HG02678 (cell line): Measurements from ENCODE around the gene LPCAT3.
"Not testable (repeated sequence)": the region's sequence is repeated elsewhere in the genome, so short reads cannot be mapped to it uniquely, and the experiment has no call there.

Source experiments
- ATAC-seq: cut with Tn5 transposase; IDR thresholded peaks from one replicate; pipeline ENCODE4 v1.9.1; 2021; ENCODE audit warnings: mild to moderate bottlenecking, moderate library complexity; ENCODE audit not compliant: unreplicated experiment

Gene LPCAT3

DNA sequence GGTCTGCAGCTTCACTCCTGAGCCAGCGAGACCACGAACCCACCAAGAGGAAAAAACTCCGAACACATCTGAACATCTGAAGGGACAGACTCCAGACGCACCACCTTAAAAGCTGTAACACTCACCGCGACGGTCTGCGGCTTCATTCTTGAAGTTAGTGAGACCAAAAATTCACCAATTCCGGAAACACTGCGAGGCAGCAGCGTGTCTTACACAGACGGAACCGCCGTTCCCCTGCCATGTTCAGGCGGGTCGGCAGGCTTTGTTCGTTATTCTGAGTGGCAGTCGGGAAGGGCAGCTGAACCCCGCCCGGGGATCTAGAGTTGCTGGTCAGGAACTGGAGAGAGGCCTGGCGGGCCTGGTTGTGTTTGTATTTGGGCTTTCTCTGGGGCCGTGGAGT is 20.3 kb upstream of the LPCAT3 start:
- ATAC-seq = no peak

DNA sequence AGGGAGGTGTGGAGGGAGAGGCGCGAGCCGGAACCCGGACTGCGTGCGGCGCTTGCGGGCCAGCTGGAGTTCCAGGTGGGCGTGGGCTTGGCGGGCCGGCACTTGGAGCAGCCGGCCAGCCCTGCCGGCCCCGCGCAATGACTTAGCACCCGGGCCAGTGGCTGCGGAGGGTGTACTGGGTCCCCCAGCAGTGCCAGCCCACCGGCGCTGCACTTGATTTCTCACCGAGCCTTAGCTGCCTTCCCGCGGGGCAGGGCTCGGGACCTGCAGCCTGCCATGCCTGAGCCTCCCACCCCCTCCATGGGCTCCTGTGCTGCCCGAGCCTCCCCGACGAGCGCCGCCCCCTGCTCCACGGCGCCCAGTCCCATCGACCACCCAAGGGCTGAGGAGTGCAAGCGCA is 19.1 kb upstream of the LPCAT3 start:
- not testable (repeated sequence) for ATAC-seq

DNA sequence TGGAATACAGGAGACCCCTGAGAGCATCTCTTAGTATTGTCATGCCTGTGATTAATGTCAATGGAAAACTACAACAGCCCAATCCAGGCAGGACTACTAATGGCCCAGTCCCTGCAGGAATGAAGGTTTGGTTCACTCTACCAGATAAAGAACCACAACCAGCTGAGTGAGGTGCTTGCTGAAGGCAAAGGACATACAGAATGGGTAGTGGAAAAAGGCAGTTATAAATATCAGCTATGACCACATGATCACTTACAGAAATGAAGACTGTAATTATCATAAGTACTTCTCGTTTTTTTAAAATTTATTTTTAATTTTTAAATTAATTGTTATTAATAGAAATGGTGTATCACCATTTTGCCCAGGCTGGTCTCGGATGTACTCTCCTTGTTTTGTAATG is 17.2 kb upstream of the LPCAT3 start:
- no peak for ATAC-seq

DNA sequence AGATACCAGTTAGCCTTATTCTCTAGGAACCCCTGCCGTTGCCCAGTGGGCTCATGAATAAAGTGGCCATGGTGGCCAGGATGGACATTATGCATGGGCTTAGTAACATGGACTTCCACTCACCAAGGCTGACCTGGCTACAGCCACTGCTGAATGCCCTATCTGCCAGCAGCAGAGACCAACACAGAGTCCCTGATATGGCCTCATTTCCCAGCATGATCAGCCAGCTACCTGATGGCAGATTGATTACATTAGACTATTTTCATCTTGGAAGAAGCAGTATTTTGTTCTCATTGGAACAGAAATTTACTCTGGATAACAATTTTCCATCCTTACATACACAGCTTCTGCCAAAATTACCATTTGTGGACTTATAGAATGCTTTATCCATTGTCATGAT is 16.2 kb upstream of the LPCAT3 start:
- ATAC-seq = no peak

DNA sequence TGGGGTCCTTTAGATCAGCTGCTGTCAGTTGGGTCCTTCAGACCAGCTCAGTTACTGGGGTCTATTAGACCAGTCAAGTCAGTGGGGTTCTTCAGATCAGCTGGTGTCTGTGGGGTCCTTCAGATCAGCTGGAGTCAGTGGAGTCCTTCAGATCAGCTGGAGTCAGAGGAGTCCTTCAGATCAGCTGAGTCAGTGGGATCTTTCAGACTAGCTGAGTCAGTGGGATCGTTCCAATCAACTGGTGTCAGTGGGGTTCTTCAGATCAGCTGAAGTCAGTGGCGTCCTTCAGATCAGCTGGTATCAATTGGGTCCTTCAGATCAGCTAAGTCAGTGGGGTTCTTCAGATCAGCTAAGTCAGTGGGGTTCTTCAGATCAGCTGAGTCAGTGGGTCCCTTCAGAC is 14.7 kb upstream of the LPCAT3 start:
- no peak for ATAC-seq

DNA sequence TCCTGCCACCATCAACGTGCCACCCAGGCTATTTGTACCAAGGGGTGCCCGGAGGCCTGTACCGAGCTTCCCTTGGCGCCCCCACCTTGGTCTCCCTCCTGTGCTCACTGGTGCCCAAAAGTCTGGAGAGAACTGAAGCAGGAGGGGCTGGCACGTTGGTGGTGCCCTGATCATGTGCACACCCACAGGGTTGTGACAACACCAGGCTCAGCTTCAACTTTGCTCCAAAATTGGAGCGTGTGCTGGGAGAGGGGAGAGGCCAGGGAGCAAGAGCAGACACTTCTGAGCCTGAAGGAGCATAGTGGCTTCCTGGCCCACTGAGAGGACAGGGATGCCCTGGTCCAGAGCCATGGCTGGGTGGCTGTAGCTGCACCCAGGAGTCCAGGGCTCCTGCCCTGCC is 13.0 kb upstream of the LPCAT3 start:
- ATAC-seq = no peak

DNA sequence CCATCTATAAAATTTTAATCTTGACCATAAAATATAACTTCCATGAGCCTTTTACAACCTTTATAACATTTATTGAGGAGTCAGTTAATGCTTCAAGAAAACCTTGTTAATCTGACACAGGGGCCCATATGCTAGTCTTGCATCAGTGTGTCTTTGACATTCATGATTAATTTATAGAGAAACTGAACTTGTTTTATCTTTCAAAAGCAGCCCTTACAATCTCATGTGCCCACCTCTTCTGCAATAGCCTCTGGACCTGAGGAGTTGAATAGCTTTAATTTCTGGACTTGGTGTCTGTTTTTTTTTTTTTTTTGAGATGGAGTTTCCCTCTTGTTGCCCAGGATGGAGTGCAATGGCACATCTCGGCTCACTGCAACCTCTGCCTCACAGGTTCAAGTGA is 8.6 kb upstream of the LPCAT3 start:
- no peak for ATAC-seq

DNA sequence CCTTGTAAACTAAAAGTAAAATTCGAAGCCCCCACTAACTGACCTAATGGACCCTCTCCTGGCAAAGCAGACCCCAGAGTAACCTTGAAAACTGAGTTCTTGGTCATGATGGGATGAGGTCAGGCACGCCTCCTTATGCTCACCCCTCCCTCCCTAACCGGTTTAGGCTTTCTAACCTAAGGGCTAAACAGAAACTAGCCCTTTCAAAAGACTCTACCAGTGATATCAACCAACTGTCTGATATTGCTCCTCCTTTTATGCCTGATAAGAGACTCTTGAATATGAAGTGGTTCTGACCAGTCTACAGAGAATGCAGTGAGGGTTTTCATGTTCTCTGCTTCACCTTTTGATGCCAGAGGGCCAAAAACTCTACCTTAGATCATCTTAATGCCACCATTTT is 4.8 kb upstream of the LPCAT3 start:
- ATAC-seq = no peak

DNA sequence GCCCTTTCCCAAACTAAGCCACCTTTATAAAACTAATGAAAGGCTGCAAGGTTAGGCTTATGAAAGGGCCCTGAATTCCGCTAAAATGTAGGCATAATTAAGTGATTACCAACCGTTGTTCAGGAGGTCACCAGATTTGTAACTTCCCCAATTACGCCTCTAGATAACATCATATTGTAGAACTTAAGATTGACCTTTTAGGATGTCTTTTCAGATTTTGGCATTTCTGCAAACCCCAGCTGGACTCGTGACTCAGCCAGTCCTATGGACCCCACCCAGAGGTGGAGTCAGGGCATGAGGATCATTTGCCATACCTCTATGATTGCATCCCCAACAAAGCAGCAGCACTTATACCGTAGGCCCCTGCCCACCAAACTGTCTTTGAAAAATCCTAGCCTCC is 3.7 kb upstream of the LPCAT3 start:
- ATAC-seq = no peak

DNA sequence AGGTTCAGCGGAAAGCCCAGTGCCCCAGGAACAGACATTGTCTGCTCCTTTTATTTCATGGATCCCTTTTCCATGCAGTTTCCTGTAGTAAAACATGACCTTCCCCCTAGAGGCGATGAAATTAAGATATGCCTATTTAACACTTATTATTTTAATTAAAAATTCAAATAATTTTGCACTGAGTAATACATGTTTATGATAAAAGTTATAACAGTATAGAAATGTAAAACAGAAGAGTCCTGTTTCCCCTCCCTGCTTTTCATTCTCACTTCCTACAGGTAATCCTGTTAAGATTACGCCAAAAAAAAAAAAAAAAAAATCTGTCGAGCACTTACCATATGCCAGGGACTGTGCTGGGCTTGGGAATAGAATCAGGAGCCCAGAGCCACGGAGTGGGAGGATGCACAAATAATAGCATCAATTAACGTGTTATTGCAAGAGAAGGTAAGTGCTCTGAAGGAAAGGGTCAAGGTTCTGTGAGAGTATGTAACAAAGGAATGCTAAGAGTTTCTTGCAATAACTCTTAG is 830 bp upstream of the LPCAT3 start:
- no peak for ATAC-seq

DNA sequence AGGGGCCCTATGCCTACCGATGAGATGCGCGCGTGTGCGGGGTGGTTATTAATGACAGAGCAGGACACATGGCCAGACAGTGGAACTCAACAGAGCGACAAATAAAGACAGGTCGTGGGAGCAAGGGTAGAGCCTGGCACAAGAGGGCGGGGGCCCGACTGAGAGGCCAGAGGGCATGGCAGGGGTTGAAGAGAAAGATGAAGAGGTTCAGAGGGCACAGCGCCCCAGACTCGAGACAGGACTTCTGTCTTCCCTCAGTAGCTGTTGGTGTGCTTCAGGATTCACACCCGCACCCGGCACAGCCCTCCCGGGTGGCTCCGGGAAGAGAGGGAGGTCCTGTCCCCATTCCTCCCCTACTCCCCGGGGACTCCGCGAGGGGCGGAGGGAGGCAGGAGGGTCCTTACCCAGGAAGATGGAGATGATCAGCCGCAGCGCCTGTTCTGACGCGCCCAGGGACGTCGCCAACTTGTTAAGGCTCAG is 366 bp downstream of the LPCAT3 start:
- peak; percentile 22 for ATAC-seq

DNA sequence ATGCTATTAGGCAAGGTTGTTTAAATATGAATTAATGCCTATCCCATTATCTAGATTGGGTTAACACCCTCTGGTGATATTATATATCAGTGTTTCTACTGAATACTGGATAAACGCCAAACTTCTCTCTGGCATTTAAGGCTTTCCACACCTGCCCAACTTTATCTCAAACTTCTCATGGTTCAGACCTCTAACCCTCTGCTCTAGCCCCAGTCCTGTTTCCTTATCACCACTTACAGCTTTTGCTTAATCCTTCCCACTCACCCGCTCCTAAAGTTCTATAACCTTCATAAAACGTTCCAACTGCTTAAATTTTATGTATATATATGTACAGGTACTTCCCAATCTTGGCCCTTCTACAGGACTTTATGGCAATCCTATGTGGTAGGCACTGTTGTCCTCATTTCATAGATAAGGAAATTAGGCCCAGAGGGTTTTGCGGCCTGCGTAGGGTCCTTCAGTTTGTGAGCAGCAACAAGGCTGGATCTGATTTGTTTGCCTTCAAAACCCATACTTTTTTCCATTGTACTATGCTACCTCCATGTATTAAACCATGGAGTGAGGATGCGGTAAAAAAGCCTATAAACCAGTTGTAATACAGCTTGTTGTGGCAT is 1.2 kb downstream of the LPCAT3 start:
- no peak for ATAC-seq

DNA sequence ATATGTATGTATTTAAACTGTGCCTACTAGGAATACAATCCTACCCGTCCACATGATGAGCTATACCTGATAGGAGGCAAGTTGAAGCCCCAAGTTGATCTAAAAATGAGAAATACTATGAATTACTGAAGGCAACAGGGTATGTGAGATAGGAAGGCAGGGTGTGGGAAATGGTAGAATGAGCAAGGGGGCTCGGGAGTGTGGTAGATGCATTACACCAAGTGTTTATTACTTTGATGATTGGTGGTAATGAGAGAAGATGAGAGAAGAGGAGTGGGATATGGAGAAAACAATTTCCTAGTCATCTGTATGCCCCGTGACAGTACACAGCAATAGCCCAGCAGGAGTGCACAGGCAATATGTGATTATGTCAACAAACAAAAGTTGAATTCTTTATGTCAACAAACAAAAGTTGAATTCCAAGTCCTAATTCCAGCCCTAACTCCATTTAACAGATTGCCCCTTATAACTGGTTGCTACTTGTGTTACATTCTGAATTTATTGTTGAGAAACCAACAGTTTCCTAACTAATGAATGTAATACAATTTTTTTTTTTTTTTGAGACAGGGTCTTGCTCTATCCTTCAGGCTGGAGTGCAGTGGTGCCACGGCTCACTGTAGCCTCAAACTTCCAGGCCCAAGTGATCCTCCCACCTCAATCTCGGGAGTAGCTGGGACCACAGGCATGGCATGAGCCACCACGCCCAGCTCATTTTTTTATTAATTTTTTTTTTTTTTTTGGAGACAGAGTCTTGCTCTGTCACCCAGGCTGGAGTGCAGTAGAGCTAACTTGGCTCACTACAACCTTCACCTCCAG is 2.5 kb downstream of the LPCAT3 start:
- no peak for ATAC-seq

DNA sequence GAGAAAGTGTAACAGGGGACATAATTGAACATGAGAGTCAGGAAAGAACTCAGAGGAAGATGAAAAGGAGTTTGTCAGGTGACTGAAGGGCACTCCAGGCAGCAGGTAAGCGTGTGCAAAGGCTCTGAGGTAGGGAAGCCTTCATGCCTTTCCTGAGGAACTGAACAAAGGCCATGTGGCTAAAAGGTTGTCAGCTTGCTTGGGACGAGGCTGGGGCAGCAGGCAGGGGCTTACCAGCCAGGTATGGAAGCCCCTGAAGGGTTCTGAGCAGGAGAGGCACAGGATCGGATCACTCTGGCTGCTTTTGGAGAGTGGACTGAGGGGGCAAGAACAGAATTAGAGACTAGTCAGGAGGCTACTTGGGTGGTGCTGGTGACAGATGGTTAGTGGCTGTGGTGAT is 5.2 kb downstream of the LPCAT3 start:
- ATAC-seq = no peak

DNA sequence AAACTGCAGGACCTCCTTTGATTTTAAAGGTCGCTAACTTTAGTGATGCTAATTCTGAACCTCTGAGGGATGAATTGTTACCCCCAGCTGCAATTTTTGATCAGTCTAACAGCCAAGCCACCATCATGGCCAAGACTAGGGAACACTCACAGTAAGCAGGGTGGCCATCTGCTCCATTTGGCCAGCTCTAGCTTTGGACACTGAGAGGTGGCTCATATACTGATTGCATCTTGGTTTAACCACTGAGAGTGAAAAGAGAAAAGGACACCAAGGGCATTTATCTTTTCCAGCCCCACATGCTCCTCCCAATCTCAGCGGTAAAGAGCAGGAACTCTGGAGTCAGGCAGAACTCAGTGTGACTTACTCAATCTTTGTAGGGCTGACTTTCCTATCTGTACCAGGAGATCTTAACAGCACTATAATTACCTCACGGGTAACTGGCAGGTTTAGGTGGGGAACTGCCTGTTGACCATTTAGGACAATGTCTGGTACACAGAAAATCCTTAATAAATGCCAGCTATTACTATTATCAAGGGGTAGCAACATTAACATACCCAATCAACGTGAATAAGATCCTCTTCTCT is 6.2 kb downstream of the LPCAT3 start:
- no peak for ATAC-seq

DNA sequence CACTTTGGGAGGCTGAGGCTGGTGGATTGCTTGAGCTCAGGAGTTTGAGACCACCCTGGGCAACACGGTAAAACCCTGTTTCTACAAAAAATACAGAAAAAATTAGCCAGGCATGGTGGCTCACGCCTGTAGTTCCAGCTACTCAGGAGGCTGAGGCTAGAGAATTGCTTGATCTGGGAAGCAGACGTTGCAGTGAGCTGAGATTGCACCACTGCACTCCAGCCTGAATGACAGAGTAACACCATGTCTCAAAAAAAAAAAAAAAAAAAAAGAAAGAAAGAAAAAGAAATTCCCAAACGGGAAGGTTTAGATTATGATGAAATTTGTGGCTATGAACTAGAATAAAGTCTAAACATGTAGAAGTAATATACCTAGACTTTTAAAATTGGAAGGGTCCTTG is 6.9 kb downstream of the LPCAT3 start:
- not testable (repeated sequence) for ATAC-seq

DNA sequence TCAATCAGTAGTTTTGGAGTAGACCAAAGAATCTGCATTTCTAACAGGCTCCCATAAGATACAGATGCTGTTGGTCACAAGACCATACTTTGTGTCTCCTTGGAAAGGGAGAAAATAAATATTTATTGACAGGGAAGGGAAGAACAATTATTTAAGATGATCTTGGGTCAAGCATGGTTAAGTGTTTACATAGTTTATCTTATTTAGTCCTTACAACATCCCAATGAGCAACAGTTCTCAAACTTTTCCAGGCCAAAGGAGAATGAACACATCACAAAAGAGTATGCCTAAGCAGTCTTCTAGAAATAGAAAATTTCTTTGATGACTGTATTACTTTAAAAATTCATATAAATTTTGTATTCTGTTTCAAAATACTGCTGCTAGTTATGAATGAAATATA is 8.8 kb downstream of the LPCAT3 start:
- ATAC-seq = no peak

DNA sequence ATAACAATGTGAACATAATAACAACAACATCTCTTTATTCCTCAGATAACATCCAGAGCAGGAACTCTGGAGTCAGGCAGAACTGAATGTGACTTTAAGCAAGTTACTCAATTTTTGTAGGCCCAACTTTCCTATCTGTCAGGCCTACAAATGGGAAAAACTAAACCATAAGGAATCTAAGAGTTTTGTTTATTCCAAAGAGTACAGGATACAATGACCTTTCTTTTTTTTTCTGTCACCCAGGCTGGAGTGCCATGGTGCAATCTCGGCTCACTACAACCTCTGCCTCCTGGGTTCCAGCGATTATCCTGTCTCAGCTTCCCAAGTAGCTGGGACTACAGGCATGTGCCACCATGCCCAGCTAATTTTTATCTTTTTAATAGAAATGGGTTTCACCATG is 9.4 kb downstream of the LPCAT3 start:
- no peak for ATAC-seq

DNA sequence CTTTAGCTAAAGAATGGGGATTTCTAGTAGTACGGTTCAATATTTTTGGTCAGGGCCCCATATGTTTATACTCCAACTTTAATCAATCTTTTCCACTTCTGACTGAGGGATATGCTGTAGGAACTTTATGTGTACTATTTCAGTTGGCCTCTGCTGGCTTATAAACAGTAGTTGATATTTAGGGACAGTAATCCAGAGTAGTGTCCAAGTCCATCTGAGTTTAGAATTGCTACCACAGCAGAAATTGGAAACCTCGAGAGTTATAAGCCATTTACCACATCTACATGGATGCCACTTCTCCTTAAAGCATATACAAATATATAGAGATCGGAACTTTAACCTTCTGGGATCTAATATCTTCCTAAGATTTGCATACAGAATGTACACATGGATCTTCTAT is 11.6 kb downstream of the LPCAT3 start:
- ATAC-seq = no peak

DNA sequence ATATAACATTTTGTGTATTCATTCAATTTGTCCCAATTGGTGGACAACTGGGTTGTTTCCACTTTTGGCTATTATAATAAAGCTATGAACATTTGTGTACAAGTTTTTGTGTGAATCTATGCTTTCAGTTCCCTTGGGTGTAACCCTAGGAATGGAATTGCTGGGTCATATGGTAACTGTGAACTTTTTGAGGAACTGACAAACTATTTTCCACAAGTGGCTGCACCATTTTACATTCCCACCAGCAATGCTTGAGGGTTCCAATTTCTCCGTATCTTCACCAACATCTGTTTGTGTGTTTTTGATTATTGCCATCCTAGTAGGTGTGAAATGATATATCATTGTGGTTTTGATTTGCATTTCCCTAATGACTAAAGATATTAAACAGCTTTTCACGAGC is 13.0 kb downstream of the LPCAT3 start:
- no peak for ATAC-seq

DNA sequence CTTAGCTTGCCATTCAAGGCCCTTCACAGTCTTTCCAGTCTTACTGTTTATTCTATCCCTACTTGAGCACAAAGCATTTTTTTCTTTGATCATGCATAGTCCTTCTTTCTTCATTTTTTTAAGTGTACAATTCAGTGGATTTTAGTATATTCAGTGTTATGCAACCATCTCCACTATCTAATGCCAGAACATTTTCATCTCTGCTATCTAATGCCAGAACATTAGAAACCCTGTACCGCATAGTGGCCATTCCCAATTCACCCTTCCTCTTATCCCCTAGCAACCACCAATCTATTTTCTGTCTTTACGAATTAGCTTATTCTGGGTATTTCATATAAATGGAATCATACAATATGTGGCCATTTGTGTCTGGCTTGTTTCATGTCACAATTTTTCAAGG is 13.4 kb downstream of the LPCAT3 start:
- ATAC-seq = no peak

DNA sequence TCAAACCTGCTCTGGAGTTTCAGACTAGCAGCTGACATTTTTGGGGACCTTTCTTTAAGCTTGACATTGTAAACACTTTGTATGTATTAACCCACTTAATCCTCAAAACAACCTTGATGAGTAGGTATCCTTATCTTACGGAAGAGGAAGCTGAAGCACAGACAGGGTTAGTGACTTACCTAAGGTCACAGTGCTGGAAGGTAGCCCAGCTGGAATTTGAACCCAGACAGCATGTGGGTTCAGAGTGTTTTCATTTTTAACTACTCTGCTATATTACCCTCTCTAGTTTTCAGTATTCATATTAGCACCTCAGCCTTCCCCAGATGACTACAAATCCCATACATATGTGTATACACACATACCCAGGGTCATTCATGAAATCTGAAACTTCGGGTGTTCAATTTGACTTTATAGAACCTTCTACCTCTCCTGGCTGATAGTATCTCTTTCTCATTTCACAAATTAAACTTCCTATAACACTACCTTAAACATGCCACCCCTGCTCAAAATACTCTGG is 13.9 kb downstream of the LPCAT3 start:
- ATAC-seq = no peak
